ENCODE measurements around the gene TALDO1.

Gene TALDO1

GRCh38 chr11:766106-766935 is 19.1 kb downstream of the TALDO1 start:
- no peak for TF ChIP-seq CTCF (conservative IDR thresholded peaks at IDR 0.05; ENCODE audit: low read depth, low read length)
- no peak for DNase-seq (ENCODE audit: low read depth)
- no peak overlapping the region for H3K4me3 ChIP-seq (ENCODE audit: low read depth, low read length)

GRCh38 chr11:766936-767210 is 19.6 kb downstream of the TALDO1 start:
- H3K4me3 ChIP-seq (ENCODE audit: low read depth, low read length) = no peak overlapping the region
- TF ChIP-seq CTCF (conservative IDR thresholded peaks at IDR 0.05; ENCODE audit: low read depth, low read length) = no peak

GRCh38 chr11:767238-767637 is 20.0 kb downstream of the TALDO1 start:
- TF ChIP-seq CTCF (conservative IDR thresholded peaks at IDR 0.05; ENCODE audit: low read depth, low read length) = no peak
- no peak for DNase-seq (ENCODE audit: low read depth)
- H3K4me3 ChIP-seq (ENCODE audit: low read depth, low read length) = no peak overlapping the region

More at GRCh38 chr11:766936-767210, 19.6 kb downstream of the TALDO1 start:
- no peak for DNase-seq (ENCODE audit: low read depth)

GRCh38 chr11:769887-770641 is 22.8 kb downstream of the TALDO1 start:
- TF ChIP-seq CTCF (conservative IDR thresholded peaks at IDR 0.05; ENCODE audit: low read depth, low read length) = no peak
- H3K4me3 ChIP-seq (ENCODE audit: low read depth, low read length) = no peak overlapping the region
- no peak for DNase-seq (ENCODE audit: low read depth)

GRCh38 chr11:770642-771616 is 23.7 kb downstream of the TALDO1 start:
- DNase-seq (ENCODE audit: low read depth) = no peak
- no peak for TF ChIP-seq CTCF (conservative IDR thresholded peaks at IDR 0.05; ENCODE audit: low read depth, low read length)
- no peak overlapping the region for H3K4me3 ChIP-seq (ENCODE audit: low read depth, low read length)

- no peak for TF ChIP-seq CTCF (conservative IDR thresholded peaks at IDR 0.05; ENCODE audit: low read depth, low read length)
- no peak overlapping the region for H3K4me3 ChIP-seq (ENCODE audit: low read depth, low read length)
- no peak for DNase-seq (ENCODE audit: low read depth)
Measured at GRCh38 chr11:771617-772204, 24.4 kb downstream of the TALDO1 start.
